Cardiac muscle cell (in vitro differentiated cells and primary cell): ENCODE results near the gene SUSD6. TPM values are rescaled to one million over a fixed set of nuclear protein-coding genes. Genes with fewer than 3 reads are reported as not detected.

Experiments
- DNase-seq, 2 donors: peaks; one replicate each; pipeline versions ENCODE4 v3.0.0 to v3.0.0-alpha.2; 2010 to 2017; ENCODE audit warnings: low read depth in 1 of 2, low spot score in 1 of 2
- H3K27ac ChIP-seq: fragments of 200-600 bp; sonication (generic); 2 replicates; pipeline ENCODE4 v1.5.1; 2016
- H3K27me3 ChIP-seq: fragments of 200-600 bp; sonication (generic); 2 replicates; pipeline ENCODE4 v1.6.0; 2016; ENCODE audit warnings: control low read depth
- H3K36me3 ChIP-seq: fragments of 200-600 bp; sonication (generic); 2 replicates; pipeline ENCODE4 v1.5.1; 2016; ENCODE audit warnings: control low read depth
- H3K4me1 ChIP-seq: fragments of 200-600 bp; sonication (generic); 2 replicates; pipeline ENCODE4 v1.8.1; 2017; ENCODE audit warnings: low read depth, mild to moderate bottlenecking, mixed run types
- H3K4me3 ChIP-seq: fragments of 200-600 bp; sonication (generic); 2 replicates; pipeline ENCODE4 v1.5.1; 2016; ENCODE audit warnings: mild to moderate bottlenecking
- H3K9me3 ChIP-seq: fragments of 200-600 bp; sonication (generic); 2 replicates; pipeline ENCODE4 v1.5.1; 2017; ENCODE audit warnings: low read depth, mild to moderate bottlenecking, control low read depth
- polyA plus RNA-seq: library from polyadenylated mRNA; unstranded; fragments of >200 nt; fragmentation: Nextera tagmentation; extraction: Ambion mirVana; gene quantifications from 2 replicates; pipeline ENCODE4 v1.2.1, GENCODE V29; 2016
- total RNA-seq: library from RNA; depleted of rRNA; stranded (reverse); fragments of >200 nt; gene quantifications from 2 replicates; pipeline ENCODE4 v1.2.3, GENCODE V29; 2016
- TF ChIP-seq, protein P1 (sequence below): IDR thresholded peaks from 2 replicates; pipeline ENCODE4 v1.5.1; 2012; ENCODE audit warnings: low read depth, mild to moderate bottlenecking, low read length

Gene SUSD6
- total and polyA plus RNA-seq, 2 experiments from 2014 or later: 8.7 to 12.1 TPM

DNA sequence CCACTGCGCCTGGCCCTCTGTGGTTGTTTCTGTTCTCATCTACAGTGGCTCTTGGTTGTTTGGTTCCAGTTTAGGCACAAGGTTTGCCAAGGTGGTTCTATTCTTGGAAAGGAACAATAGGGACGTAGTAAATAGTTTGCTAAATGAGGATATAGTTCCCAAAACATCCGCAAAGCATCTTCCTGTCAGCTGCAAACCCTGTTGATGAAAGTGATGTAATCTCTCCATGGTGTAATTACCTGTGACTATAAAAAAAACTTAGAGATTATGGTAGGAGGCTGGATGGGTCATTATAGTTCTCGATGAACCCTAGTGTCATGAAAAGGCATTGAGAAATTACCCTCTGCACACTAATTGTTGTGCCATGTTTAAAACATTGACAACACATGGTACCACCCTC, 52.9 kb downstream of the SUSD6 start:
- Histone ChIP-seq H3K4me3 (no peak overlapping the region), H3K27me3 (no peaks in the 10 kb centered on the region), H3K27ac (peak overlapping the region; percentile 74), H3K4me1 (peaks cover 30% of the 10 kb centered on the region), H3K9me3 (no peaks in the 10 kb centered on the region), H3K36me3 (no peaks in the 10 kb centered on the region)
- TF ChIP-seq, protein P1, sequence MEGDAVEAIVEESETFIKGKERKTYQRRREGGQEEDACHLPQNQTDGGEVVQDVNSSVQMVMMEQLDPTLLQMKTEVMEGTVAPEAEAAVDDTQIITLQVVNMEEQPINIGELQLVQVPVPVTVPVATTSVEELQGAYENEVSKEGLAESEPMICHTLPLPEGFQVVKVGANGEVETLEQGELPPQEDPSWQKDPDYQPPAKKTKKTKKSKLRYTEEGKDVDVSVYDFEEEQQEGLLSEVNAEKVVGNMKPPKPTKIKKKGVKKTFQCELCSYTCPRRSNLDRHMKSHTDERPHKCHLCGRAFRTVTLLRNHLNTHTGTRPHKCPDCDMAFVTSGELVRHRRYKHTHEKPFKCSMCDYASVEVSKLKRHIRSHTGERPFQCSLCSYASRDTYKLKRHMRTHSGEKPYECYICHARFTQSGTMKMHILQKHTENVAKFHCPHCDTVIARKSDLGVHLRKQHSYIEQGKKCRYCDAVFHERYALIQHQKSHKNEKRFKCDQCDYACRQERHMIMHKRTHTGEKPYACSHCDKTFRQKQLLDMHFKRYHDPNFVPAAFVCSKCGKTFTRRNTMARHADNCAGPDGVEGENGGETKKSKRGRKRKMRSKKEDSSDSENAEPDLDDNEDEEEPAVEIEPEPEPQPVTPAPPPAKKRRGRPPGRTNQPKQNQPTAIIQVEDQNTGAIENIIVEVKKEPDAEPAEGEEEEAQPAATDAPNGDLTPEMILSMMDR: no peak
- no peak for DNase-seq

DNA sequence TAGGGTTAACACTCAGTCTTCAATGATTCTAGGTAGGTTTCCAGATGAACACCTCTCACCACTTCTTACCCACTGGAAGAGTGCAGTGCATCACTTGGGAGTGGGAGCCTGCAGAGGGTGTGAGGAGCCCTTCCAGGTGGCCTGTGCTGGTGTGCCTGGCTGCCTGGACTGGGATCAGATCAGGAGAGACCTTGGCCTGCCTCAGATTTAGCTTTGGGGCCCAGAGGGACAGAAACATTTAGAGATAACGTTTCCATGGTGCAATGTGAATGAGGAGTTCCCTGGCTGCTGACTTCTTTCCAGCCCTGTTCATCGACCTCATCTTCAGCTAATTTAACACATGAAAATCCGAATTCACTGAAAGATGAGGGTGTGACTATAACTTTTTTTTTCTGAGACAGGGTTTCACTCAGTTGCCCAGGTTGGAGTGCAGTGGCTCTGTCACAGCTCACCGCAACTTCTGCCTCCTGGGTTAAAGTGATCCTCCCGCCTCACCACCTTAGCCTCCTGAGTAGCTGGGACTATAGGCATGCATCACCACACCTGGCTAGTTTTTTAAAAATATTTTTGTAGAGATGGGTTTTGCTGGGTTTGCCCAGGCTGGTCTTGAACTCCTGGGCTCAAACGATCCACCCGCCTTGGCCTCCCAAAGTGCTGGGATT, 53.6 kb downstream of the SUSD6 start:
- H3K9me3 ChIP-seq: no peaks in the 10 kb centered on the region
- no peaks in the 10 kb centered on the region for H3K27me3 ChIP-seq
- peak overlapping the region; percentile 74 for H3K27ac ChIP-seq
- H3K36me3 ChIP-seq: no peaks in the 10 kb centered on the region
- DNase-seq: peak in 1 of 2 donors; percentile 58
- TF ChIP-seq, protein P1: no peak
- H3K4me1 ChIP-seq: peaks cover 33% of the 10 kb centered on the region
- H3K4me3 ChIP-seq: no peak overlapping the region

DNA sequence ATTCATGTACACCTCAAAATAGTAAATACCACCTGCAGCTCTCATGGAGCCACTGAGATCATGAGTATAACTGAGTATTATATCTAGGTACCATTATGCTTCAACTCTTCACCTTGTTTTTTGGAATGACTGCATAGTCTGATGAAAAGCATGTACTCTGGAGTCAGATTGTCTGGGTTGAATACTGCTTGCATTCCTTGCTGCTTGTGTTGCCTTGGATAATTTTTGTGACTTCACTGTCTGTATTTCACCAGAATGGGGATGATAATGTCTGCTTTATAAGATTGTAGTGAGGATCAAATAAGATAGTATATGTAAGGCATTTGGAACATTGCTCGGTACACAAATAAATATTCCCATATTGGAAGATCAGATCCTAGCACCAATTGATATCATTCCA, 54.2 kb downstream of the SUSD6 start:
- H3K4me3 ChIP-seq: no peak overlapping the region
- TF ChIP-seq, protein P1: no peak
- peak overlapping the region; percentile 74 for H3K27ac ChIP-seq
- peaks cover 35% of the 10 kb centered on the region for H3K4me1 ChIP-seq
- H3K9me3 ChIP-seq: no peaks in the 10 kb centered on the region
- DNase-seq: no peak
- H3K36me3 ChIP-seq: no peaks in the 10 kb centered on the region
- H3K27me3 ChIP-seq: no peaks in the 10 kb centered on the region

DNA sequence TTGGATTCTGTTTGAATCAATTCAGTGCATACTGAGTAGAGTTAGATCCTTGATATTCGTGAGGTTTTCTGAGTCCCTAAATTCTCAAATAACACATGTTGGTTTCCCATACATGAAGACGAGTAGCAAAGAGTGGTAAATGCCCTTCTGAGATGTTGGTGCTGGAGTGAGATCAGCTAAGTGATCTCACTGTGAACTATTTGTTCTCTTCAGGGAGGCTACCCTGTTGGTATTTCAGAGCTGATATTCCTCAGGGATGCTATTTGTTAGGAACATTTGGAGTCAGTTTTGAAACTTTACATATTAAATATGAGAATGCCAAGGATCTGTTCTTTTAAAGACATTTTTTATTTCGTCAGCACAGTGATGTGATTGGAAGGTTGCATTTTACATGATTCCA, 54.7 kb downstream of the SUSD6 start:
- Histone ChIP-seq H3K4me3 (no peak overlapping the region), H3K27ac (peak overlapping the region; percentile 74), H3K27me3 (no peaks in the 10 kb centered on the region), H3K36me3 (no peaks in the 10 kb centered on the region), H3K4me1 (peaks cover 35% of the 10 kb centered on the region), H3K9me3 (no peaks in the 10 kb centered on the region)
- TF ChIP-seq, protein P1: no peak
- DNase-seq: no peak

DNA sequence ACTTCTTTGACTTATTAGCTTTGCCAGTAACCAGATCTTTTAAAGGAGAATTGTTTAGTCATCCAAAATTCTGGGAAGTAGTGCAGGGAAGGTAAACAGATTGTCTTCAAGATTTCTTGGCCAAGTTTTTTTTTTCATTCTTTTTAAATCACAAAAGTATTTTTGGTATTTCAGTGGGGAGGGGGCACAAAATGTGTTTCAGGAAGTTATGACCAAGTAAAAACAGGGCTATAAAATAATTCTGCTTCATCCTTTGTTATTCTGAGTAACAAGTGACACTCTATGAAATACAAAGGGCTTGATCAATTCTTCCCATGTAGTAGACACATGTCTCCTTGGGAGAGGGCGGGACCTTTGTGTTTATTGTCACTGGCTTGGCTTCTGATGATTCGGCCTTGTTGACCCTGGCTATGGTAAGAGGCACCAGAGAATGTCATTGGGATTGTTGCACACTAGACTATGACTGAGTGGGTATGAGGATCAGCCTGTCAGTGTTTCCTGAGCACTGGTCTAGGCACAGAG, 55.4 kb downstream of the SUSD6 start:
- TF ChIP-seq, protein P1: no peak
- H3K4me1 ChIP-seq: peaks cover 39% of the 10 kb centered on the region
- H3K9me3 ChIP-seq: no peaks in the 10 kb centered on the region
- no peaks in the 10 kb centered on the region for H3K27me3 ChIP-seq
- H3K4me3 ChIP-seq: no peak overlapping the region
- no peak overlapping the region for H3K27ac ChIP-seq
- peak in 1 of 2 donors; percentile 44 for DNase-seq
- no peaks in the 10 kb centered on the region for H3K36me3 ChIP-seq
